Measurements from ENCODE around the gene TECPR2.
"Not testable (repeated sequence)": the region's sequence is repeated elsewhere in the genome, so short reads cannot be mapped to it uniquely, and the experiment has no call there.

Gene TECPR2

GRCh38 chr14:102541771-102542170 lies 179.0 kb downstream of the TECPR2 start:
- no peak for TF ChIP-seq CTCF (IDR thresholded peaks at IDR 0.05; ENCODE audit: borderline replicate concordance, insufficient read depth, low read depth, low read length)
- no peak overlapping the region for H3K4me3 ChIP-seq (ENCODE audit: low read depth, low read length)

GRCh38 chr14:102544046-102544746 lies 181.5 kb downstream of the TECPR2 start:
- TF ChIP-seq CTCF (IDR thresholded peaks at IDR 0.05; ENCODE audit: borderline replicate concordance, insufficient read depth, low read depth, low read length), result no peak
- H3K4me3 ChIP-seq (ENCODE audit: low read depth, low read length), result no peak overlapping the region

DNA sequence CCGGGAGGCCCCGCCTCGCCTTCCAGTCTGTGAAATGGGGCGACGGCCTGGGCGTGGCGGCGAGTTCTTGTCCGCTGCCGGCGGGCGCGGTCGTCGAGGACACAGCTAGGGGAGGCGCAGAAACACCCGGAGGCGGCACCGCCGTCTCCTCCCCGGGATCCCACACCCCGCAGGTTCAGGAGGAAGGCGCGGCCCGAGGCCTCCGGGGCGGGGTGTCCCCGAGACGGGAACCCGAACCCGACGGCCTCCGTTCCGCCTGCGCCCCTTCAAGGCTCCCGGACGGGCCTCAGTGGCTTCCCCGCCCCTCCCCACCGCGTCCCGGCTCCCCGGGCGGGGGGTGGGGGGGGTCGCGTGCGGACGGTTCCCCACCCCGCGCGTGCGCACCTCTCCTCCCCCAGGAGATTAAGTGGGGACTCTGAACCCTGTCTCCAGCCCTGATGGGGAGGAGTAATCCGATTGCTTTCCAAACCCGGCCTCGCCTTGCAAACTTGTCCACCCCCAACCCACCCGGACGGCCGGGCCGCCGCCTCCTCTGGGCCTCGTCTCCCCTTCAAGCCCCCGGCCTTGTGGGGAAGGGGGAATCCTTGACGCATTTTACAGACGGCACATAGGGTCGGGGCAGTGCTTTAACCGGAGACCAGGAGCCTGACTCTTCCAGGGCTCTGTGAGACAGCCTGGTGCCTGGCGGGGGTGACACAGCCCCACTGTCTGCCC lies 182.2 kb downstream of the TECPR2 start:
- no peak for TF ChIP-seq CTCF (IDR thresholded peaks at IDR 0.05; ENCODE audit: borderline replicate concordance, insufficient read depth, low read depth, low read length)
- H3K4me3 ChIP-seq (ENCODE audit: low read depth, low read length), result no peak overlapping the region

- no peak overlapping the region for H3K4me3 ChIP-seq (ENCODE audit: low read depth, low read length)
- TF ChIP-seq CTCF (IDR thresholded peaks at IDR 0.05; ENCODE audit: borderline replicate concordance, insufficient read depth, low read depth, low read length), result no peak
Observed at GRCh38 chr14:102545461-102546265, 182.9 kb downstream of the TECPR2 start.

DNA sequence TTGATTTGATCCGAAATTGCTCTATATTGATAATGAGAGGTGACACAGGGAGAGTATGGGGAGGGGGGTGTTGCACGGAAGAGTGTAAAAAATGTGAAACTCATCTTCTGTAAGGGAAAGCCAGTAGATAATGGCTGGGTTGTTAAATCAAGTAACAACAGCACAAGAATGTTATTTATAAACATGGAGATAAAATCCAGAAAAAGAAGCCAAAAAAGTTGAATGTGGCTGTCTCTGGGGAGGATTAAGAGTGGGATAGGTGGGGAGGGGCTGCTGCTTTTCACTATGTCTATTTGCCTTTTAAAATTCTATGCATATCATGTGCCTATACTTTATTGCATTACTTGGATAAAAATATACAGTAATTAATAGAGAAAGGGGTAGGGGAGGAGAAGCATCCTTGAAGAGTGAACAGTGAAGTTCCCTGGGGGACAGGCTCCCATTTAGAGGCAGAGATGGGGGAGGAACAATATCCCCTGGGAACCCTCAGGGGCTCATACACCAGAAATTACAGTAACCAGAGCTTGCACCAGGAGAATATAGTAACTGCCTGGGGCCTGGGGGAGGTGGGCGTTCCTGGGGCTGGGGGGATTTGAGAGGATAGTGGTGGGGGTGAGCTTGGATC lies 186.0 kb downstream of the TECPR2 start:
- no peak for TF ChIP-seq CTCF (IDR thresholded peaks at IDR 0.05; ENCODE audit: borderline replicate concordance, insufficient read depth, low read depth, low read length)
- no peak overlapping the region for H3K4me3 ChIP-seq (ENCODE audit: low read depth, low read length)

GRCh38 chr14:102550927-102551401 lies 188.2 kb downstream of the TECPR2 start:
- H3K4me3 ChIP-seq (ENCODE audit: low read depth, low read length), result not testable (repeated sequence)

Data from GM12875 (cell line).